ENCODE data around the gene GCHFR. TPM values are rescaled to one million over a fixed set of nuclear protein-coding genes. Genes with fewer than 3 reads are reported as not detected.

Gene GCHFR
- total RNA-seq, 1 donor from 2014 or later: 30.6 TPM

DNA sequence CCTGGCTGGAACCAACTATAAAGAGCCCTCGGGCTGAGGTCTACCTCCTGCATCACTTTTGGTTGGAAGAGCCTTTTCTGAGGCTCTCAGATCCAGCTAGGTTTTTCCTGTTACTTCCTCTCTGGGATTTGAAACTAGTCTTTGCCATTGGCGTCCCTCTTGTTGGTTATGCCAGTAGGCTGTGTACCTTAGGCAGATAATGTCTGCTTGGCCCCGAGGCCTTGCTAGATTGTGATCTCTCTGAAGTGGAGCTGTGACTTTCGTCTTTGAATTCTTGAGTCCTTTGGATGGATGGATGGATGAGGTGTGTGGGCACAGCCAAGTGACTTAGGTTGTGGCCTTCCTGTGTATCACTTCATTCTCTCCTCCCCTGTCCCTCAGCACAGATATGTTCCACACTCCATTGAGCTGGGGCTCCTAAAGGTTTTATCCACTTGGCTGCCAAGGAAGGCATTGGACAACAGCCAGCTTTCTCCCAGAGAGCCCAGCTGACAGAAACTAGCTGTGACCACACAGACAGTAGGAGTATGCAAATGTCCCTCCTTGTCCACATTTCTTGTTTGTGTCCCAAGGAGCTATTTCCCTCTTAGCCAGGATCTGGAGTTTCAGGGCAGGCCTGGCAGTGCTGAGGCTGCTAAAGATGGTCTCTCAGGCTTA lies 51.3 kb downstream of the GCHFR start:
- no peak for DNase-seq

Other genes with a start within 250 kb of the GCHFR start
- gene CCDC32, start 199.0 kb upstream of the GCHFR start, total RNA-seq: 20.3 and 25.7 TPM in 2 replicates
- 14.0 and 14.8 TPM in 2 replicates for gene RPUSD2, start 194.8 kb upstream of the GCHFR start, total RNA-seq
- gene KNL1, start 169.8 kb upstream of the GCHFR start, total RNA-seq: 7.5 and 37.5 TPM in 2 replicates
- gene RAD51, start 68.9 kb upstream of the GCHFR start, total RNA-seq: 4.8 and 10.7 TPM in 2 replicates
- gene RMDN3, start 8.8 kb upstream of the GCHFR start, total RNA-seq: 31.0 and 46.1 TPM in 2 replicates
- 1.0 and 2.1 TPM in 2 replicates for gene C15orf62, start 5.9 kb downstream of the GCHFR start, total RNA-seq
- 32.3 and 47.5 TPM in 2 replicates for gene ZFYVE19, start 43.0 kb downstream of the GCHFR start, total RNA-seq
- gene DNAJC17, start 43.4 kb downstream of the GCHFR start, total RNA-seq: 21.6 and 61.4 TPM in 2 replicates
- gene PPP1R14D, start 64.6 kb downstream of the GCHFR start, total RNA-seq: not detected in 2 replicates
- gene SPINT1, start 80.0 kb downstream of the GCHFR start, total RNA-seq: 1.2 and 3.7 TPM in 2 replicates
- gene RHOV, start 110.2 kb downstream of the GCHFR start, total RNA-seq: 0.17 TPM in 1 of 2 replicates, not detected in the other
- gene VPS18, start 130.4 kb downstream of the GCHFR start, total RNA-seq: 64.1 and 67.2 TPM in 2 replicates
- gene DLL4, start 165.3 kb downstream of the GCHFR start, total RNA-seq: 128 and 158 TPM in 2 replicates
- gene CHAC1, start 189.4 kb downstream of the GCHFR start, total RNA-seq: 2.2 and 2.9 TPM in 2 replicates

All from dermis blood vessel endothelial cell (primary cell).